GM10266 (cell line): ENCODE results near the gene TRMT61A.

Experiments
- DNase-seq: peaks from one replicate; pipeline ENCODE4 v3.0.0; 2012; ENCODE audit errors: extremely low spot score
- CTCF ChIP-seq: IDR thresholded peaks from 2 replicates; pipeline ENCODE4 v1.5.1; 2012; ENCODE audit warnings: mild to moderate bottlenecking, low read depth; ENCODE audit not compliant: control insufficient read depth, insufficient read depth; ENCODE audit errors: missing control alignments

TRMT61A gene

GRCh38 chr14:103543140-103543539, 14.1 kb downstream of the TRMT61A start:
- no peak for TF ChIP-seq CTCF
- DNase-seq: no peak

GRCh38 chr14:103543721-103544387, 14.9 kb downstream of the TRMT61A start:
- no peak for DNase-seq
- TF ChIP-seq CTCF: no peak

- no peak for DNase-seq
- no peak for TF ChIP-seq CTCF
Measured at GRCh38 chr14:103544388-103545218, 15.6 kb downstream of the TRMT61A start.

- no peak for DNase-seq
- TF ChIP-seq CTCF: no peak
Measured at GRCh38 chr14:103545219-103545914, 16.4 kb downstream of the TRMT61A start.

- no peak for DNase-seq
- no peak for TF ChIP-seq CTCF
Measured at GRCh38 chr14:103545915-103546651, 17.1 kb downstream of the TRMT61A start.

GRCh38 chr14:103546652-103547454, 17.9 kb downstream of the TRMT61A start:
- TF ChIP-seq CTCF: peak; percentile 88
- DNase-seq: peak; percentile 92
